ENCODE measurements around the gene STH. TPM values are rescaled to one million over a fixed set of nuclear protein-coding genes. Genes with fewer than 3 reads are reported as not detected.

STH gene
- total and polyA plus RNA-seq, 2 of the 4 experiments (the other 2 are of a cell fraction): not detected

DNA sequence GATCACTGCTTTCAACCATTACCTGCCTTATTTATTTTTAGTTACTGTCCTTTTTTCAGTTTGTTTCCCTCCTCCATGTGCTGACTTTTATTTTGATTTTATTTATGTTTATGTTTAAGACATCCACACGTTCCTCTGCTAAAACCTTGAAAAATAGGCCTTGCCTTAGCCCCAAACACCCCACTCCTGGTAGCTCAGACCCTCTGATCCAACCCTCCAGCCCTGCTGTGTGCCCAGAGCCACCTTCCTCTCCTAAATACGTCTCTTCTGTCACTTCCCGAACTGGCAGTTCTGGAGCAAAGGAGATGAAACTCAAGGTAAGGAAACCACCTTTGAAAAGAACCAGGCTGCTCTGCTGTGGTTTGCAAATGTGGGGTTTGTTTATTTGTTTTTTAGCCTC is 9.3 kb upstream of the STH start:
- ChIA-PET CTCF (no interaction called here), POLR2A (ENCODE audit: unreplicated experiment) (no interaction called here)
- Histone ChIP-seq H3K23ac (ENCODE audit: low read depth, low read length) (no peak overlapping the region), H2BK15ac (ENCODE audit: low read depth, low read length) (no peak overlapping the region), H4K20me1 (ENCODE audit: insufficient read depth, low read length) (no peaks in the 10 kb centered on the region; the same call in 1 of the 2 replicates), H3K56ac (ENCODE audit: extremely low read depth, insufficient read depth, low read length) (no peak overlapping the region), H3K27ac (ENCODE audit: insufficient read depth, low read length) (no peak overlapping the region), H3K18ac (ENCODE audit: low read depth, low read length) (no peak overlapping the region), H3K4me3 (ENCODE audit: insufficient read depth, low read depth, low read length) (no peak overlapping the region), H3K36me3 (ENCODE audit: control insufficient read depth, insufficient read depth, low read length) (no peaks in the 10 kb centered on the region), H3K4me2 (ENCODE audit: low read depth, low read length) (no peak overlapping the region), H4K5ac (ENCODE audit: low read depth, low read length) (no peak overlapping the region), H2AK5ac (ENCODE audit: low read depth, low read length) (no peak overlapping the region), H4K8ac (ENCODE audit: low read depth in 2 of 2, low read length in 2 of 2) (no peak overlapping the region), H4K91ac (ENCODE audit: insufficient read depth, low read depth, low read length) (no peak overlapping the region), H3K4me1 (ENCODE audit: control insufficient read depth, insufficient read depth, low read length) (no peaks in the 10 kb centered on the region), H2AFZ (replicated peaks; ENCODE audit: low read length, poor library complexity) (no peak overlapping the region), H2AK9ac (replicated peaks; ENCODE audit: low read depth, low read length, poor library complexity) (no peak overlapping the region), H3K9me1 (ENCODE audit: insufficient read depth, low read length) (peaks cover 3% of the 10 kb centered on the region; the same call in 1 of the 2 replicates), H2BK5ac (ENCODE audit: low read depth, low read length, poor library complexity, severe bottlenecking) (no peak overlapping the region), H3K27me3 (ENCODE audit: control insufficient read depth, insufficient read depth, low read length) (peaks cover 26% of the 10 kb centered on the region), H3K9ac (ENCODE audit: low read depth, low read length) (no peak overlapping the region), H2BK120ac (ENCODE audit: low read depth, low read length) (no peak overlapping the region), H3K9me3 (ENCODE audit: control insufficient read depth, insufficient read depth, low read length) (peaks cover 2% of the 10 kb centered on the region; the same call in 1 of the 2 replicates), H3K79me1 (ENCODE audit: low read depth in 1 of 2, low read length in 2 of 2) (no peaks in the 10 kb centered on the region), H2BK20ac (ENCODE audit: low read depth, low read length) (no peak overlapping the region), H3K14ac (replicated peaks; ENCODE audit: low read depth, low read length) (no peak overlapping the region), H3K4ac (ENCODE audit: low read depth, low read length) (no peak overlapping the region)
- BruUV-seq (replicated peaks): no TSS peak
- dilution Hi-C loops (cut with HindIII; ENCODE audit: low sequenced_read_pairs, unreplicated experiment) (no loop called here), intact Hi-C loops (cut with micrococcal nuclease) (no loop called here), in situ Hi-C loops (cut with MboI; ENCODE audit: low sequenced_read_pairs) (no loop called here)
- ATAC-seq (ENCODE audit: low read depth) (no peak), DNase-seq (no peak)
- WGBS, 2 experiments (ENCODE audit: extremely low coverage in 2 of 2, insufficient read length in 1 of 2): 100% methylated on average over 1 of the region's 3 CpGs; no CpG with 5 or more reads in 1 of the 2 experiments
- no peak for TF ChIP-seq BHLHE40 (IDR thresholded peaks at IDR 0.05; ENCODE audit: low read depth, low read length)
- TF ChIP-seq POLR2A (IDR thresholded peaks at IDR 0.05; ENCODE audit: low read depth, low read length): no peak

Measured in IMR-90 (cell line).